Activated CD8-positive, alpha-beta memory T cell treated with anti-CD3 and anti-CD28 coated beads, Interleukin-2, amount 50 U/mL, for 48 hours (primary cell): ENCODE measurements around the gene VSTM4.

Experiments used
- DNase-seq: peaks from one replicate; pipeline ENCODE4 v3.0.0-alpha.2; 2020

The VSTM4 gene, protein sequence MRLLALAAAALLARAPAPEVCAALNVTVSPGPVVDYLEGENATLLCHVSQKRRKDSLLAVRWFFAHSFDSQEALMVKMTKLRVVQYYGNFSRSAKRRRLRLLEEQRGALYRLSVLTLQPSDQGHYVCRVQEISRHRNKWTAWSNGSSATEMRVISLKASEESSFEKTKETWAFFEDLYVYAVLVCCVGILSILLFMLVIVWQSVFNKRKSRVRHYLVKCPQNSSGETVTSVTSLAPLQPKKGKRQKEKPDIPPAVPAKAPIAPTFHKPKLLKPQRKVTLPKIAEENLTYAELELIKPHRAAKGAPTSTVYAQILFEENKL

DNA sequence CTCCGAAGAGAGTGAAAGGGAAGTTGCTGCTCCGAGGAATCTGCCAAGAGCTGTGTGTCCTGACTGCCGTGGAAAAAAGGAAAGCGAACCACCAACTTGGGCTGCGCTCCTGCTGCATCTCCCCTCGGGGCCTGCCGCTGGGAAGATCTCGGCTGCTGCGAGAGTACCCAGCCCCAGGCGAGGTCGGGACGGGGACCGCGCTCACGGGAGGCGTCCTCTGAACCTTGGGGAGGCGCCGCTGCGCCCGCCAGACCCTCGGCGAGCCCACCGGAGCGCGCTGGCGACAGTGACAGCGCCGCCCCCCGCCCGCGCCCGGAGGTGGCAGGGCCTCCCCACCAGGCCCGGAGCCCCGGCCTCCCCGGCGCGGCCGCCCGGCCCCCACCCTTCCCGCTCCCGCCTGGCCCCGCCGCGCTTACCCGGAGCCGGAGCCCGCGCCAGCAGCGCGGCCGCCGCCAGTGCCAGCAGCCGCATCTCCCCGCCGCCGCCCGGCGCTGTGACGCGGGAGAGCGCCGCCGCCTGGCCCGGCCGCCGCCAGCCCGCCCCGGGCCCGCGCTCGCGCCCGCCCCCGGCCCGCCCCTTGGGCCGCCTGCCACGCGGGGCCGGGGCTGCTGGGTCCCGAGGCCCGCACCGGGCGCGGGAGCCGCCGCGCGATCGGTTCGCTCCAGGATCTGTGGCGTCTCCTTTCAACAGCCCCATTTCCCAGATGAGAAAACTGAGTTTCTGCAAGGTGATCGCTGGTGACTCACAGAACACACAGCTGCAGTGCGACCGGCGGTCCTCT lies at the start of gene VSTM4:
Gene VSTM4, minus strand, starts transcription at position 508 of the 781 bp plus-strand sequence. Its CDS starts 37 bp downstream, at position 471.
- DNase-seq: peak; percentile 54

DNA sequence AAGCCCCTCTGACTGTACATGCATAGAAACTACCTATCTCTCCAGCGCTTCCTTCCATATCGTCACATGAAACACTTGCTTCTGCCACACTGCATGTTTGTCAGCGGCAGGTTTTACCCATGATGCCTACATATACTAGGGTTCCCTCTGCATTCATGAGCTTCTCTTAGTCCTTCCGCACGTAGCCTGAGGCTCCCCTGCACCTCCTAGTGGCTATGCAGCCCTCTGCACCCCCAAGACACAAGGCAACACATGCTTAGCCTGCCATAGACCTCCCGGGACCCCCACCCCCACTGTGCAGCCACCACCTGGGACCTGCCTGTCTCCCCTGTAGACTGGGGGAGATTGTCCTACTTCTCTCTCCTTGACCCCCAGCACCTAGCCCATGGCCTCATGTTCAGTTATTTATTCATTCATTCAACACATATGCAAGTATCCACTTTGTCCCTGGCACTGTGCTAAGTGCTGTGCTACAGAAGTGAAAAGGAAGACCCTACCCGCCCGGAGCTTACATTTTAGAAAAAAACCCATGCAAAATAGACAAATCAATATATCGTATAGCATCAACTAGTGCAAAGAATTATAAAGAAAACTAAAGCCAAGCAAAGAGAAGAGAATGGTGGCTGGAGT lies 49.4 kb upstream of the VSTM4 start:
- no peak for DNase-seq

DNA sequence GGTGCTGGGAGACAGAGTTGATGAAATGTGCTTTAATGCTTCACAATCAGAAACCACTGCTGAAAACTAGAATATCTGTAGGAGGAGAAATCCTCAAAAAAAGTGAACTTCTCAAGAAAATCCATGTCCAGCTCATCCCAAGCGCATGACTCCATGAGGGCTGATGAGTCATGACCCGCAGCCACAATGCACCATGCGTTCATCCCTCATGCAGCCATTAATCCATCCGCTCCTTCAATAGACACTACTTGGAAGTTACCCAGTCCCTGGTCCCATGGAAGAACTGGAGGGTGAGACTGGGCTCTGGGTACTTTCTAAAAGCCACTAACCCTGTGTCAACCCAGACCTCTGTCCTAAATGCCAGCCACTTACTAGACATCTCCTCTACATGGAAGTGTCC lies 48.4 kb upstream of the VSTM4 start:
- no peak for DNase-seq

DNA sequence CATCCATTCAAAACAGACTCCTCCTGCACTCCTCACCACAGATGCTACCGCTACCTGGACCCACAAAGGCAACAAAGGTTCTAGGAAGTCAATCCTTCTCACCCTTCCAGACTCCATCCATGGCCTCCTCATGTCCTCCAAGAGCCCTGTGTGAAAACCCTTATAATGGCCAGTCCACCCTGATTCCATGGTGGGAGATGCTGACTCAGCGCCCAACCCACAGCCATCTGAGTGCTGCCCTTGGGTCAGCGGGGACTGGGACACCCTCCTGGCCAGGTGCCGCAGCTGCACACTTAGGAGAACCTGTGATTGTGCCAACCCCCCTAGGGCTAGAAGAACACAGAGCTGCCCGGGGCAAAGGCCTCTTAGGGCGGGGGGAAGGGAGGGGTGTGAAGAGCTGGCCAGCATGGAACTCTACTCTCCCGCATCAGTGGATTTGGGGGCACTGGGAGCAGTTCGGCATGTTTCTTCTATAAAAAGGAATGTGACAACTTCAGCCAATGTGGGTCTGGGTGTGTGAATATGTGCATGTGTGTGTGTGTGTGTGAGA lies 47.5 kb upstream of the VSTM4 start:
- DNase-seq: no peak

DNA sequence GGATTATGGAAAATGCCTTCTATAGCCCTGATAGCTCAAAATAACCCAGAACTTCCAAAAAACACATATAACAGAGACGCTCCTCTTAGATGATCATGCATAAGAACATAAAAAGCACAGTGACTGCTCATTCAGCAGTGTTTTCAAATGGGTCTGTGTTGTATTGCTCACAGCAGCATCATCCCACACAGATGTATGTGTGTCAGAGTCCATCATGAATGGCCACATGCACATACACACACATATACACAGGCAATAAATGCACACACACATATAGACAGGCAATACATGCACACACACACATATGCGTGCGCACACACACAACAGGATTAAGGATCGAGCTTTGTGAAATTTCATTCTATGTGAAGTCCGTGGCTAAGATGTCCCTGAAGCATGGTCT lies 46.7 kb upstream of the VSTM4 start:
- no peak for DNase-seq

DNA sequence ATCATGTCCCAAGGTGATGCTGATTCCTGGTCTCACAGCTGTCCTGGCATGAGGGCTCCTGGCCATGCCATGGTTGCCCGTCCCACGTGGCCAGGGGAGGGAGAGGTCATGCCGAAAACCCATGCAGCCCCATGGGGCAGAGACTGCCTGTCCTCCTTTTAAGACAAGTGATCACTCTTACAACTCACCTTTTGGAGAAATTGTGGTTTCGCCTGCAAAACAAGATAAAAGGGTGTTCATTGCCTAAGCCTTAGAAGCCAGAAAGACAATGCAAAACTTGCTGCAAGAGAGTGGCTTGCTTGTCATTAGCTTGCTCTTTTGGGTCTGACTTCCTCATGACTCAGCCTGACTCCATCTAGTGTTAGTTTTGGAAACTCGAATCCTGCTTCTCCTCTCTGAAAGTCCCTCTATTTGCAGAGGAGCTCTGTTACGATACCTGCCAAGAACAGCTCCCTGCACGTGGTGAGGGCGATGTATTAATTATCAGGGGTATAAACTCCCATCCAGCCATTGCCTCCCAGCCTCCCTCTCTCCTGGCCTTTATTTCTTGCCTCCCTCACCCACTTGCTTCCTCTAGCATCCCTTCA lies 46.2 kb upstream of the VSTM4 start:
- no peak for DNase-seq

DNA sequence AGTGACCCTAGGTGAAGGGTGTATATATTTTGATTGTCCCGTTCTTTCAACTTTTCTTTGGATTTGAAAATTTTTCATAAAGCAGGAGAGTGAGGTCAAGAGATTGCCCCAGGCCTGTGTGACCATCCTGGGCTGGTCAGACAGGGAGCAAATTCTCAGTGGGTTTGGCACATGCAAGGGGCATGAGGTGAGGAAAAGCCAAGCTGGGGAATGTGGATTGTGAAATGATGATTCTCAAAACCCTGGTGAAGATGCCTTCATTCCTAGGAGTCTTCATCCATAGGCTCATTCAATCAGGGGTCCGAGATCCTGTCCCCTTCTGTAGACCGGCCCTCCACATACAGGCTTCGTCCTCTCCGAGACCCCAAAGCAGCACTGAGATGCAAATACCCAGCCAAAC lies 45.5 kb upstream of the VSTM4 start:
- DNase-seq: no peak

DNA sequence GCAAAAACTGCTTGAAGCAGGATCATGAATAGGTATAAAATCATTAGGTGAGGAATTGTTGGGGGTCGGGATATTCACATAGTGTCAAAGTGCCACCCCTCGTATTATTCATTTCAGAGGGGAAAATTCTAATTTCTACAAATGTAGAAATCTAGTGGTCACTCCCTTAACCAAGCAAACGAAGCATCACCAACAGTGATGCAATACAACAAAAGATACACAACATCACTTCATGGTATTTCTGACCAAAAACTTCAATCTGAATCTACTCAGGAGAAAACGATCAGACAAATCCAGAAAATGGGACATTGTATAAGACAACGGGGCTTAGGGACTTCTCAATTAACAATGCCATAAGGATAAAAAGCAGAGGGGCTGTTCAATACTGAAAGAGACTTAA lies 44.8 kb upstream of the VSTM4 start:
- DNase-seq: no peak

DNA sequence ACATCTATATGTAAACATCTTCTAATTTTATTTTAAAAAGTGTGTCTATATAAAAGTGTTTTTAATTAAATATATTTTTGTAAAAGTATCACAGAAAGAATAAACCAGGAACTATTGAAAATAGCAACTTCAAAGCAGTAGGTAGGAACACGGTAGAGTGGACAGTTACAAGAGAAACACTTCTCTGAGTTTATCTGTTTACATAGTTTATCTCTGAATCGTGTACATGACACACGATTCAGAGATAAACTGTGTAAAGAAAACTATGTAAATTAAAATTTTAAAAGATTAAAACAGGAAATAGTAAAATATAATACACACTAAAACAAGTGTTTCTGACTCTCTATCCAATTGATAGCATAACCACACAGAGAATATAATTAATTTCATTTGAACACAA lies 43.6 kb upstream of the VSTM4 start:
- DNase-seq: no peak

DNA sequence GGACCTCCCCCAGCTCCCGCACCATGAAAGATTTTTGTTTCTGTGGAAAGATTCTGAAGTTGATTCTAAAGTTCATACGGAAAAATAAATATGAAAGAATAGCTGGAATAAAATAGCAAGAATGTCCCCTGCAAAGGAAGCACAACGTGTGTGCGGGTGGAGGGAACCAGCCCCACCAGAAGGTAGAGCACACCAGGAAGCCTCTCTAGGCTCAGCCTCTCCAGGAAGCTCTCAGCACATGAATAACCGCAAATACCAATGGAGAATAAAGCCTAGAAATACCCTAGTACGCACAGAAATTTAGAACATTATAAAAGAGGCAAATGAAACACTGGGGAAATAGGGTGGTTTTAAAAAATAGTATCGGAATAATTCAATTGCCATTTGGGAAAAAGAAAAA lies 43.1 kb upstream of the VSTM4 start:
- no peak for DNase-seq

DNA sequence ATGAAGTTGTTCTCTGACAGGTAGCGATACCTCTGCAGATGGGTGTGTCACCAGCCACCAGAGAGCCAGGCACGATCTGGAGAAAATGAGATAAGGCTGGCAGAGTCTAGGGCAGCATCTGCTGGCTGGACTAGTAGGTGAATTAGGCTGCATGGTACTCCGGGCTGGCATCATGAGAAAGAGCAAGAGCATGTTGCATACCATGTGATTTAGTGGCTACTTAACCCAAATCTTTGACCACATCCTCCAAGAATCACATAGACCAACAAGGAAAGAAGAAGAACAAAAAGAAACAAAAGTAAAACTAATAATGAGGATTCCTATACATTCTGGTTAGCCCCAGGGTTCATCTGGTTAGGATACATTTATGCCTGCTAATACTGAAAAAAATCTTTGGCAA lies 41.9 kb upstream of the VSTM4 start:
- DNase-seq: no peak

DNA sequence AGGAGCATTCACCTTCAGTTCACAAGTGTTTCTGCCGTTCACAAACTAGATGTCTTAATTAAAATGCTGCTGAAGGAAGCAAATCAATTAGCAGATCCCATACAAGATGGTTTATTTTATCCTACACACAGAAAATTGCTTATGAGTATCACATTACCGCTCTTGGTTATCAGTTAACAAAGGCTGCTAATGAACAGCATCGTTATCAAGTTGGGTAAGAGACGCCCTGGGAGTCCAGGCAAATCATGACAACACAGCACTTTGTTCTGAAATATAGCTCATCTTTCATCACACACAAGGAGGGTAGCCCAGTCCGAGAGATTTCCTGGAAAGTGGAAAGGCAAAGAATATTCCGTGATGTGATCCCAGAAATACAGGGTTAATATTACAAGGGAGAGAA lies 39.3 kb upstream of the VSTM4 start:
- DNase-seq: no peak

DNA sequence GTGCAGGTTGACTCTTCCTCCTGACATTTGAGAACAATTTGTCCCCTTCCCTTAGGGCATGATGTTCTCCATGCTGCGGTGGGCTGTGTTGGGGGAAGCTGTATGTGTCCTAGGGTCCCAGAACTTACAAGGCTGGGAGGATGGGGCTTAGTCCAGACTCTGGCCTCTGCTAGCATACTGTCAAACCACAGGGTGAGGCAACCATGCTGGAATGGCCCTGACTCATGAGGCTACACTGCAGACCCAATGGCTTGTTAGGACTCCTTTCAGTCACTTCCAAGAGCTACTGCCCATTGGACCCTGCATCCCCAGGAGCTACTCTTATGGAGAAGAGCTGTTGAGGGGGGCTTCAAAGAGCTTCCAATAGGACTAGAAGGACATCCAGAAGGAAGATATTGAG lies 38.6 kb upstream of the VSTM4 start:
- no peak for DNase-seq

DNA sequence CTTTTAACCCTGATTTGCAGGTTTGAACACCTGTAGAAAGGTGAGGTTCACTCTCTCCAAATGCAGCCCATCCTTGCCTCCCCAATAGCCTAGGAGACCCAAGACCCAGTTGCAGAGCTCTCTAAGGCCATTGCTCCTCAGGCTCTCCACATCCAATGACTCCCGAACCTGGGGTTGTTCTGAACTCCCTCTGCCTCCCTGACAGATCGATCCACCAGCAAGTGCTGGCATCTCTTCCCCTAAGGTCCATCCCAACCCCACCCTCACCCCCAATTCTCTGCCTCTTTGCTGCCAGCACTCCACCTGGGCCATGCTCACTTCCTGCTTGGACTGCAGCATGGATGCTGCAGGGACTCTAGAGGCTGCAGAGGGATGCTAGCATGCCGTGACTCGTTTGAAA lies 37.8 kb upstream of the VSTM4 start:
- no peak for DNase-seq

DNA sequence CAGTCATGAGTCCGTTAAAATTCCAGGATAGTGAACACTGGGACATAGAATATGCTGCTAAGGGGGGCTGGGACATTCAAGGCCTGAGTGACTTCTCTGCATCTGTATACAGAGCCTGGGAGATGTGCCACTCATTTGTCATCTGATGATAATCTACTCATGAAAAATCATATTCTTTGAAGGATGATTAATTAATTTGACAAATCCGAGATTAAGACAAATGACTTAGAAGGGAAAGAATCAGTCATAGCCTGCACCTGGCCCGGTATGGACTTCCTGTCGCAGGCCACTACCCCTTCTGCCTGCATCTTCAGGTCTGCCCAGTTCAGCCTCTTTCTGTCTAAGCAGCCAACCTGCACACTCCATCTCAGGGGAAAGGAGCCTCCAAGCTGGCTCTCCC lies 37.3 kb upstream of the VSTM4 start:
- no peak for DNase-seq

DNA sequence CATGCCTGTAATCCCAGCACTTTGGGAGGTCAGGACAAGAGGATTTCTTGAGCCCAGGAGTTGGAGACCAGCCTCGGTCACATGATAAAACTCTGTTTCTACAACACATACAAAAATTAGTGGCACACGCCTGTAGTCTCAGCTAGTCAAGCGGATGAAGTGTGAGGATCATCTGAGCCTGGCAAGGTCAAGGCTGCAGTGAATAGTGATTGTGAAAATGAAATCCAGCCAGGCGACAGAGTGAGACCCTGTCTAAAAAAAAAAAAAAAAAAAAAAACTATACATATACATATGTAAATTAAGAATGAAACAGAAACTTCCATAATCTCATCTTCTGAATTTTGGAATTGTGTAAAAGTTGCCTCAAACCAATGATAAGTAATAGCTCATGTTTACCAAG lies 36.7 kb upstream of the VSTM4 start:
- DNase-seq: no peak

DNA sequence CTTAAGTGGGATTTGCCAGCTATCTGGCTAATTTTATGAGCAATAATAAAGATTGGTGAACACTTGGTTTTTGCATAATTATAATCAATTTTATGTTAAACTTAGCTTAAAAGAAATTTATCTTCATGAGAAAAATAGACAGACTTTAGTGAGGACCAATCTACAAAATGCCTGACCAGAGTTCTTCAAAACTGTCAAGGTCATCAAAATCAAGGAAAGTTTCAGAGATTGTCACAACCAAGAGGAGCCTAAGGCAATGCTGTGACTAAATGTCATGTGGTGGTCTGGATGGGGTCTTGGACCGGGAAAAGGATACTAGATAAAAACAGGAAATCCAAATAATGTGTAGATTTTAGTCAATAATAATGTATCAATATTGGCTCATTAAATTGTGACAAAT lies 36.2 kb upstream of the VSTM4 start:
- DNase-seq: no peak

DNA sequence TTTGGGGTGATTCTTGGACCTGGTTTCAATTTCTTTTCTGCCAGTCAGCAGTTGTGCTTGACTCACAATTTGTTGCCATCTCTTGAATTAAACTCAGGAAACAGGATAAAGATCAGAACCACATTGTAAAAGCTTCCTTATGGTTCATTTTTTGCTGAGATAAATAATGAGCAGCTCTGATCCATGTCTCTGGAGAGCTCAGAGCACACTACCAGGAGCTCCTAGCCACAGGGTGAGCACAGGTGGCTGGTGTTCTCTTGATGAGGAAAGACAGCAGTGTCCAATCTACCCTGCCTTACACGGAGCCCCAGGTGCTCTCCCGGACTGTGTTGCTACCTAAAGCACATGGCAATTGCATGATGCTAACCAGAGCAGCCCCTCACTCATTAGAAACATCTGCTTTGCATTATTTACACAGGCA lies 35.7 kb upstream of the VSTM4 start:
- no peak for DNase-seq

DNA sequence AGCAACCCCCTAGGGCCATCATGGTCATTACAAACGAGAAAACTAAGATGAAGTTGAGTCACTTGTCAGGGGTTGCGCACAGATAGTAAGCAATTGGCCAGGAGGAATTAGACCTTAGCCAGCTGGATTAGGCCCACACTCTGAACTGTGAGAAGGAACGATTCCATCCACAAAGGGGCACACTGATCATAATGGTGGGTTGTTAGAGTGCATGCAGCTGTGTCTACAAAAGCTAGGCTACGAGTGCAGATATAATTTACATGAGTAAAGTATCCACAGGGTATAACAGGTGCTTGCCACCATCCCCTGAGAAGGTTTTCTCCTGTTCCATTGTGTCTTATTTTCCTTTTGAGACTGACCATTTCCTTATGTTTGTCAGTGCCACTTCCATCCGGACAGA lies 35.1 kb upstream of the VSTM4 start:
- no peak for DNase-seq

DNA sequence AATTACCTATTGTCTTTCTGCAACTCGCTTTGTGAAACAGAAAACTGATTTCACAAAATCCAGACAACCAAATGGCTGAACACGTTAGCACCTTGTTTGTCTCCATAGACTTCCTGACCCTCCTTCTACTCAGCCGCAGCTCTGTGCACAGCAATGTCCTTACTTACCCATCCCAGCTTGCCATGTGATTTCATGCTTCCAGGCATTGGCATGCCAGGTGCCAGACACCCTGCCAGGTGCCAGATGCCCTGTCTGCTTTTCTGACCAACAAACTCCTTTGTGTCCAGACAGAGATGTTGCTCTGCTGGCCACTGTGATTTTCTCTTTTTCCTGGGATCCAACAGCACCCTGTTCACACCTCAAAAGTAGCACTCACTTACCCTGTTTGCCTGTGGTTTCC lies 34.6 kb upstream of the VSTM4 start:
- DNase-seq: no peak

DNA sequence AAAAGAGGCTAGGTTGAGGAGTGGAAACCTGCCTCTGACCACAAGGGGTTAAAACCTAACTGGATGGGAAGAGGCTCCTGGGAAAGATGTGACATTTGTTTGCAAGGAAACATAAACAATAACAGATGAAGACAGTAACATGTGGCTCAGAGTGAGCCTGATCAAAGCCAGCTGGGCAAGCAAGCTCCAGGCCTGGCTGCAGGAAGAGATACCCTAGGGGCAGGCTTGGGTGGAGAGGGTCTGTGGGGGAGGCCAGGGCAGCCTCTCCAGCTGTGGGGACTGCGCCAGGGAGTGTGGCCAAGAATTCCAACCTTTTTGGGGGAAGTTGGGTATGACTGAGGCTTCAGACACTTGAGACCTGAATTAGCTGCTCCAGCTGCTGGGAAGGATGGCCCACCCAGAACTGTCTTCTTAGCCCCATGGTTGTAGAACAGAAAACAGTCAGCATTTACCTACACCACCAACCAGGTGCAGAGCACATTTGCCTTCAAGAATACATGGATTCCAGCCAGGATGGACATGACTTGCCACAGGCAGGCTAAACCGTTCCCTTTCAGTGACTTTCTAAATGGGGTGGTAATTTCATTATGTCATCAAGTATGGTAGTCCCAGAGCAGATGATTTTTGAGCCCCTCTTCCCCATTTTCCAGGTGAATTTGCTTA lies 28.9 kb upstream of the VSTM4 start:
- DNase-seq: no peak

DNA sequence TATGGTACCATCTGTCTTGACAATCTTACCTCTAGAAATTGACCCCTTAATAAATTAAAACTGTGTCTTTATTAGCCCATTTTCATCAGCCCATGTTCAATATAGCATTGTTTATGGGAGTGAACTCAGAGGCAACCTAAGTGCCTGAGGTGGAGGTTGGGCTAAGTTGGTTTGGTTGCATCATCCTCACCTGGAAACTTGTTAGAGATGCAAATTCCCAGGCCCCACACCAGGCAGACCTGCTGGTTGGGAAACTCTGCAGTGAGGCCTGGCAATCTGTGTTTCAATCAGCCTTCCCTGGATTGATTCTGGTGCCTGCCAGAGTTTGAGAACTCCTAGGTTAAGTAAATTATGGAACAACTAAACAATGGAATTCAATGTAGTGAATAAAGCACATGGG lies 27.9 kb upstream of the VSTM4 start:
- no peak for DNase-seq
